ENCODE data around the gene PDE4D. TPM values are rescaled to one million over a fixed set of nuclear protein-coding genes. Genes with fewer than 3 reads are reported as not detected.

PDE4D gene
- total and polyA plus RNA-seq, 10 of the 15 experiments (the other 5 are each of a cell fraction or from before 2014, with no cell fraction given), result 0.87 to 4.1 (median 2.2) TPM

DNA sequence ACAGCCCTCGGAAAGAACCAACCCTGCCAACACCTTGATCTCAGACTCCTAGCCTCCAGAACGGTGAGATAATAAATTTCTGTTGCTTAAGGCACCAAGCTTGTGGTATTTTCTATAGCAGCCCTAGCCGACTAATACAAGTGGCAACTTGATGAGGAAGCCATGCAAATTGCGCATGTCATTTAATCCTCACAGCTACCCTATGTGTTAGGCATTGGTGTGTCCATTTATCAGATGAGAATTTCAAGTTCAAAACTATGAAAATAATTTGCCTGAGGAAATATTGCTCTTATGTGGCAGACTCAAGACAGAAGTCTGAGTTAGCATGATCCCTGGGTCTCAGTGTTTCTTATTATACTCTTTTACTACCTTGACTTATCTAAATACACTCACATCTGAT lies 264.0 kb downstream of the PDE4D start:
- TF ChIP-seq, protein P1, sequence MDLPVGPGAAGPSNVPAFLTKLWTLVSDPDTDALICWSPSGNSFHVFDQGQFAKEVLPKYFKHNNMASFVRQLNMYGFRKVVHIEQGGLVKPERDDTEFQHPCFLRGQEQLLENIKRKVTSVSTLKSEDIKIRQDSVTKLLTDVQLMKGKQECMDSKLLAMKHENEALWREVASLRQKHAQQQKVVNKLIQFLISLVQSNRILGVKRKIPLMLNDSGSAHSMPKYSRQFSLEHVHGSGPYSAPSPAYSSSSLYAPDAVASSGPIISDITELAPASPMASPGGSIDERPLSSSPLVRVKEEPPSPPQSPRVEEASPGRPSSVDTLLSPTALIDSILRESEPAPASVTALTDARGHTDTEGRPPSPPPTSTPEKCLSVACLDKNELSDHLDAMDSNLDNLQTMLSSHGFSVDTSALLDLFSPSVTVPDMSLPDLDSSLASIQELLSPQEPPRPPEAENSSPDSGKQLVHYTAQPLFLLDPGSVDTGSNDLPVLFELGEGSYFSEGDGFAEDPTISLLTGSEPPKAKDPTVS (IDR thresholded peaks at IDR 0.05; ENCODE audit: low read depth, low read length), result no peak
- TF ChIP-seq DPF2 (IDR thresholded peaks at IDR 0.05) (no peak), CHD4 (IDR thresholded peaks at IDR 0.05) (no peak), IKZF1 (conservative IDR thresholded peaks at IDR 0.05) (no peak), RFX5 (IDR thresholded peaks at IDR 0.05; ENCODE audit: low read depth, low read length) (no peak)
- no peaks in the 10 kb centered on the region for H4K20me1 ChIP-seq (ENCODE audit: control insufficient read depth, insufficient read depth)
- intact Hi-C loops (cut with micrococcal nuclease; ENCODE audit: unreplicated experiment) (no loop called here), in situ Hi-C loops (cut with MboI) (no loop called here)
- RAD21 ChIA-PET (ENCODE audit: unreplicated experiment), result no interaction called here
- no peak for DNase-seq (ENCODE audit: low read depth, low spot score)
- no peak for FAIRE-seq
- no peaks in the 10 kb centered on the region for H3K4me1 ChIP-seq (ENCODE audit: control insufficient read depth, insufficient read depth, low read length)
- H3K4me3 ChIP-seq, result no peak overlapping the region
- no peaks in the 10 kb centered on the region for H3K79me2 ChIP-seq (ENCODE audit: control insufficient read depth, insufficient read depth, low read length)
- SMC1A ChIA-PET (ENCODE audit: uncharacterized antibody, unreplicated experiment), result no interaction called here
- no peak overlapping the region for H3K9ac ChIP-seq (ENCODE audit: control insufficient read depth, insufficient read depth, low read length)
- ATAC-seq, result no peak
- no peaks in the 10 kb centered on the region; the same call in 2 of the 3 replicates for H3K9me3 ChIP-seq (replicated peaks; ENCODE audit: control insufficient read depth, insufficient read depth, low read length)
- no peaks in the 10 kb centered on the region for H3K27me3 ChIP-seq (replicated peaks in 1 of 2; ENCODE audit: control insufficient read depth in 2 of 2, insufficient read depth in 2 of 2, low read length in 1 of 2)
- H3K27ac ChIP-seq (ENCODE audit: control insufficient read depth, insufficient read depth), result no peak overlapping the region
- BruUV-seq (replicated peaks), result no TSS peak
- H2AFZ ChIP-seq (ENCODE audit: control insufficient read depth, low read depth, low read length), result no peak overlapping the region
- CTCF ChIA-PET, result no interaction called here
- 66% methylated on average over 4 of the region's 4 CpGs for whole genome bisulfite sequencing (ENCODE audit: insufficient coverage, insufficient replicate concordance, low lambda C conversion rate, missing lambda C conversion rate)
- POLR2A ChIA-PET, result no interaction called here
- no peaks in the 10 kb centered on the region for H3K36me3 ChIP-seq (ENCODE audit: control insufficient read depth in 2 of 2, insufficient read depth in 2 of 2, low read length in 1 of 2)
- H3K4me2 ChIP-seq (ENCODE audit: control insufficient read depth, insufficient read depth), result no peak overlapping the region

DNA sequence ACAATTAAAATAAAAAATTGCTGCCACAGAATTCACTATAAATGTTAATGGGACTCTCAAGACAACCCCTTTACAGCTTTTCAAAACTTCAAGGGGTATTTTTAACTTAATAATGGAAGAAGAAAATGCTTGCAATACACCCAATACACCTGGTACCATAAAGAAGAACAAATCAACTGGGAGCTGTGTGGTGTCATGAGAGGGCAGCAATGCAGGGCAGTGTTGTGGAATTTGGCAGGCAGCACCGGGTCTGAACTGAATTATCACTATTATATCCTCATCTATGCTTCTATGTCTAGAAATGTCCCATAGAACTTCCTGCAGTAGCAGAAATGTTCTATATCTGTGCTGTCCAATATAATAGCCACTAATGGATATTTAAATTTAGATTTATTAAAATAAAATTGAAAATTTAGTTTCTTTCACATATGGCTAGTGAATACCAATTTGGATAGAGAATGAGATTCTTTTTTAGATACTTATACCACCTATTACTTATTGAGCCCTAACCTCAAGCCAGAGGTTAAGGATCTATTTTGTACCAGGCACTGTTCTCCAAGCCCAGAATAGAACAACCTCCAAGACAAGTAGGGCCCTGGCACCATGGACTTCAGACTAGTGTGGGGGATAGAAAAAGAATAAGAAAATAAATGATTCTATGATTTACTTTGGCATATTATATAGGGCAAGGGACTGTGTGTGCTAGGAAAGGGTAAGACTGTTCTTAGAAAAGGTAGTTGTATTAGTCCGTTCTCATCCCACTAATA lies 265.3 kb downstream of the PDE4D start:
- H3K4me2 ChIP-seq (ENCODE audit: control insufficient read depth, insufficient read depth), result no peak overlapping the region
- H3K9ac ChIP-seq (ENCODE audit: control insufficient read depth, insufficient read depth, low read length), result no peak overlapping the region
- H3K36me3 ChIP-seq (ENCODE audit: control insufficient read depth in 2 of 2, insufficient read depth in 2 of 2, low read length in 1 of 2), result no peaks in the 10 kb centered on the region
- no peak overlapping the region for H3K27ac ChIP-seq (ENCODE audit: control insufficient read depth, insufficient read depth)
- no peaks in the 10 kb centered on the region for H4K20me1 ChIP-seq (ENCODE audit: control insufficient read depth, insufficient read depth)
- no peaks in the 10 kb centered on the region for H3K79me2 ChIP-seq (ENCODE audit: control insufficient read depth, insufficient read depth, low read length)
- WGBS (ENCODE audit: insufficient coverage, insufficient replicate concordance, low lambda C conversion rate, missing lambda C conversion rate), result 34% methylated on average over 2 of the region's 2 CpGs
- CTCF ChIA-PET, result no interaction called here
- H3K4me1 ChIP-seq (ENCODE audit: control insufficient read depth, insufficient read depth, low read length), result no peaks in the 10 kb centered on the region
- POLR2A ChIA-PET, result no interaction called here
- no peak for FAIRE-seq
- SMC1A ChIA-PET (ENCODE audit: uncharacterized antibody, unreplicated experiment), result no interaction called here
- DNase-seq (ENCODE audit: low read depth, low spot score), result no peak
- no peaks in the 10 kb centered on the region; the same call in 2 of the 3 replicates for H3K9me3 ChIP-seq (replicated peaks; ENCODE audit: control insufficient read depth, insufficient read depth, low read length)
- no peak for ATAC-seq
- no peak overlapping the region for H3K4me3 ChIP-seq
- no TSS peak for BruUV-seq (replicated peaks)
- H3K27me3 ChIP-seq (replicated peaks in 1 of 2; ENCODE audit: control insufficient read depth in 2 of 2, insufficient read depth in 2 of 2, low read length in 1 of 2), result no peaks in the 10 kb centered on the region
- RAD21 ChIA-PET (ENCODE audit: unreplicated experiment), result no interaction called here
- no peak overlapping the region for H2AFZ ChIP-seq (ENCODE audit: control insufficient read depth, low read depth, low read length)
- in situ Hi-C loops (cut with MboI) (no loop called here), intact Hi-C loops (cut with micrococcal nuclease; ENCODE audit: unreplicated experiment) (no loop called here)
- no peak for TF ChIP-seq CHD4 (IDR thresholded peaks at IDR 0.05)
- TF ChIP-seq ATF7 (IDR thresholded peaks at IDR 0.05; ENCODE audit: low read depth), result no peak
- TF ChIP-seq SPI1 (IDR thresholded peaks at IDR 0.05; ENCODE audit: borderline replicate concordance, insufficient read depth, low read depth, low read length), result no peak
- no peak for TF ChIP-seq ESRRA (IDR thresholded peaks at IDR 0.05; ENCODE audit: low read length)
- TF ChIP-seq TARDBP (IDR thresholded peaks at IDR 0.05; ENCODE audit: borderline replicate concordance), result no peak
- no peak for TF ChIP-seq SIX5 (IDR thresholded peaks at IDR 0.05; ENCODE audit: low read depth, low read length, severe bottlenecking)
- no peak for TF ChIP-seq PAX8 (IDR thresholded peaks at IDR 0.05)
- no peak for TF ChIP-seq KAT2A (conservative IDR thresholded peaks at IDR 0.05; ENCODE audit: control insufficient read depth, low read depth, low read length)
- TF ChIP-seq, protein P2, sequence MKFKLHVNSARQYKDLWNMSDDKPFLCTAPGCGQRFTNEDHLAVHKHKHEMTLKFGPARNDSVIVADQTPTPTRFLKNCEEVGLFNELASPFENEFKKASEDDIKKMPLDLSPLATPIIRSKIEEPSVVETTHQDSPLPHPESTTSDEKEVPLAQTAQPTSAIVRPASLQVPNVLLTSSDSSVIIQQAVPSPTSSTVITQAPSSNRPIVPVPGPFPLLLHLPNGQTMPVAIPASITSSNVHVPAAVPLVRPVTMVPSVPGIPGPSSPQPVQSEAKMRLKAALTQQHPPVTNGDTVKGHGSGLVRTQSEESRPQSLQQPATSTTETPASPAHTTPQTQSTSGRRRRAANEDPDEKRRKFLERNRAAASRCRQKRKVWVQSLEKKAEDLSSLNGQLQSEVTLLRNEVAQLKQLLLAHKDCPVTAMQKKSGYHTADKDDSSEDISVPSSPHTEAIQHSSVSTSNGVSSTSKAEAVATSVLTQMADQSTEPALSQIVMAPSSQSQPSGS (IDR thresholded peaks at IDR 0.05; ENCODE audit: low read length), result no peak
- no peak for TF ChIP-seq DPF2 (IDR thresholded peaks at IDR 0.05)
- no peak for TF ChIP-seq BRCA1 (IDR thresholded peaks at IDR 0.05; ENCODE audit: low read depth, low read length)

Data from GM12878 (cell line).